HG03520 (cell line): ENCODE results near the gene DCUN1D3.
"Not testable (repeated sequence)": the region's sequence is repeated elsewhere in the genome, so short reads cannot be mapped to it uniquely, and the experiment has no call there.

Experiments used
- ATAC-seq: cut with Tn5 transposase; IDR thresholded peaks from one replicate; pipeline ENCODE4 v1.9.1; 2021; ENCODE audit warnings: mild to moderate bottlenecking, moderate library complexity; ENCODE audit not compliant: unreplicated experiment

Gene DCUN1D3

DNA sequence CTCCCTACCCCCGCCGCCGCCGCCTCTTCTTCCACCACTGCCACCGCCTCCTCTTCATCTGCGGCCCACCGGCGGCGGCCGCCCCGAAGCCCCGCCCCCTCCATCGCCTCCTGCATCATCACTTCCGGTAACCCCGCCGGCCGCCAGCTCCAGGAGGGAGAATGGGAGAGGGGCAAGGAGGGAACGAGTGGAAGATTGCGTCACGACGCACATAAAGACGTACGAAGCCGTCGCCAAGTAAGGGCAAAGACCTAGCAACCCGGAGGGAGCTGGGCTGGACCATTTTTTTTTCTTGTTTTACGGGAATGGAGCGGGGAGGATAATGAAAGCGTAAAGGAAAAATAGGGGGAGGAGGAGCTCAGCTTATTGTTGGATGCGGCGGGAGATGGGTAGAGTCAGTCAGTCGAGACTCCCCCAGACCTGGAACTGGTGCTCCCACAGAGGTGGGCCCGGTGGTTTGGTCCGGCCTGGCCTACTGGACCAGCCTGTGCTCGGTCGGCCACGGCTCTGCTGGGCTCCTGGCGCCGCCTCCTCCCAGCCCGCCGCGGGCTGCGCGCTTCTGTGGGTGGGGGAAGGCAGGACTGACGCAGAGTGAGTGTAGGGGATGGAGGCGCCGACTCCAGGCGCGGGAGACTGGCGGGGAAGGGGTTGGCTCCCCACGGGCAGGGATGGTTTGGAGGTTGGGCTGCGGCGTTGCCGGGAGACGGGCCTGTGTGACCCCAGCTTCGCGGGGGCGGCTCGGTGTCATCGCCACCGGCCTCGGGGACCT, at the start of gene DCUN1D3, which contains the start of gene LYRM1:
TSS of gene DCUN1D3 (minus strand) at position 60 of the 769 bp plus-strand sequence. CDS start 37,820 bp downstream, outside the sequence.
TSS of gene LYRM1 (plus strand) at position 473 of the 769 bp plus-strand sequence. CDS start 14,785 bp downstream, outside the sequence.
- peak; percentile 59 for ATAC-seq

DNA sequence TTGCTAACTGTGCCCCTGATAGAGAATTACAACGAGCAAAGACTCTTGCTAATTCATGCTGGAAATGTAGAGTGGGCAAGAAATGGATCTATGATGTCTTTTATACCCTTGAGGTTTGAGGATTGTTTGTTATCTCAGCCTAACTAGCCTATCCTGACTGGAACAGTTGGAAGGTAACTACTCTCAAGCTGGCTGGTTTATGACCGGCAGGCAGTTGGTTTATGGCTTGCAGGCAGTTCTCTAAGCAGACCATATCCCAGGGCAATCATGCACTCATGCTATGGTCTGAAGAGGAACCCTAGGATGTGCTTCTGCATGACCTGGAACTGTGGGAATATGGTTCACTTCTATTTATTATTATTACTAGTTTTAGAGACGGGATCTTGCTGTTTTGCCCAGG, 49.5 kb upstream of the DCUN1D3 start:
- ATAC-seq, result no peak

- ATAC-seq, result no peak
These were observed 48.3 kb upstream of the DCUN1D3 start for GRCh38 chr16:20948444-20948843.

DNA sequence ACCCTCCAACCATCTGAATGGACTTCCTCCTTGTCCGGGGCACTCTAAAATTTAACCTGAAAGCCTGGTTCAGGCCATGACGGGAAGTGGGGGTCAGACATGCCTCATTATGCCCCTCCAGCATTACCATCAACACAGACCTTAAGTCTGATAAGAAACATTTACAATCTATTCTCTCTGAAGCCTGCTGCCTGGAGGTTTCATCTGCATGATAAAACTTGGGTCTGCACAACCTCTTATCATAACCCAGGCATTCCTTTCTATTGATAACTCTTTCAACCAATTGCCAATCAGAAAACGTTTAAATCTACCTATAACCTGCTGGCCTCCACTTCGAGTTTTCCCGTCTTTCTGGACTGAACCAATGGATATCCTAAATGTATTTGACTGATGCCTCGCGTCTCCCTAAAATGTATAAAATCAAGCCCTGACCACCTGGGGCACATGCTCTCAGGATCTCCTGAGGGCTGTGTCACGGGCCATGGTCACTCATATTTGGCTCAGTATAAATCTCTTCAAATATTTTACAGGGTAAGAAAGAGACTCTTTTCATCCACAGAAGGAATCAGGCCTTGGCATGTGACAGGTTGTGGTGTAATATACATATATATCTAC, 46.0 kb upstream of the DCUN1D3 start:
- no peak for ATAC-seq

DNA sequence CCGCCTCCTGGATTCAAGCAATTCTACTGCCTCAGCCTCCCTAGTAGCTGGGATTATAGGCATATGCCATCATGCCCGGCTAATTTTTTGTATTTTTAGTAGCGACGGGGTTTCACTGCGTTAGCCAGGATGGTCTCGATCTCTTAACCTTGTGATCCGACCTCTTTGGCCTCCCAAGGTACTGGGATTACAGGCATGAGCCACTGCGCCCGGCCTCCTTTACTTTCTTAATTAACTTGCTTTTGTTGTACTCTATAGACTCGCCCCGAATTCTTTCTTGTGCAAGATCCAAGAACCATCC, 45.4 kb upstream of the DCUN1D3 start:
- ATAC-seq, result not testable (repeated sequence)

GRCh38 chr16:20944861-20945574, 44.9 kb upstream of the DCUN1D3 start:
- ATAC-seq, result no peak

DNA sequence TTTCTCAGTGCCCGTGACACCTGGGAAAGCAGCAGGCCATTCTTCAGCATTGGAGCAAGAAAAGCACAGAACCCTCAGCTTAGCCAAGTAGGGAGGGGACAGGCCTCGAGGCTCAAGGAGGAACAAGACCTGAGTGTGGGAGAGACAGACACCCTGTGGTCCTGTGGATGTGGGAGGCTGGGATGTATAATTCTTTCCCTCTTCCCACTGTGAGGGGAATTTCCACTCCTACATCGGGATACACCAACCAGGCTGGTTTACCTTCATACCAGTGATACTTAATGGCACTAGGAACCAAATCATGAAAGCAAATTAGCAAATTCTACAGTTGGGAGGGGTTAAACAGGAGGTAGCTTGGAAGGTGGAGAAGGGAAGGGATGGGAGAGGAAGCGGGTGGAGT, 42.1 kb upstream of the DCUN1D3 start:
- ATAC-seq, result no peak

DNA sequence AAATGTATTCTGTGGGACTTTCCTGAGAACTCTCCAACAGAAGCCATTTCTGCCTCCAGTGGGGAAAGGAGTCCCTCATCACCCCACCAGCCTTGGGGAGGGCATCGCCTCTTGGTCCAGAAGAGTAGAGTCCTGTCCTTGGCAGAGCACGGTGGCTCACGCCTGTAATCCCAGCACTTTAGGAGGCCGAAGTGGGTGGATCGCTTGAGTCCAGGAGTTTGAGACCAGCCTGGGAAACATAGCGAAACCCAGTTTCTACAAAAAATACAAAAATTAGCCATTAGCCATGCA, 41.4 kb upstream of the DCUN1D3 start:
- ATAC-seq, result no peak

GRCh38 chr16:20940871-20941635, 40.9 kb upstream of the DCUN1D3 start:
- no peak for ATAC-seq

DNA sequence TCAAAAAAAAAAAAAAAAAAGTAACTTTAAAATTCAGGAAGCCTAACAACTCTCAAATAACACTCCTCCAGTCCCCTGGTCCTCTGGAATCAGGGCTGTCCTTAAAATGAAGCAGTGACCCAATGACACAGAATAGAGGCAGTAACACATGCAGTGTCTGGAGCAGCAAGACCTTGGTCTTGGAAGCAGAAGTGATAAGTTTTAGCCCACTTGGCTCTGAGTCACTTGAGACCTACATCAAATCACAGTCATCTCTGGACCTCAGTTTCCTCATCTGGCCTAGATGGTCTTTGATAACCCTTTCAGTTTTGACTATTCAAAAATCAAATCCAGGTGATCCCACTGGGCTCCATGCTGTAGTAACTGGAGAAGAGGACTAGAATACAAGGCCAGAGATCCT, 39.5 kb upstream of the DCUN1D3 start:
- no peak for ATAC-seq

DNA sequence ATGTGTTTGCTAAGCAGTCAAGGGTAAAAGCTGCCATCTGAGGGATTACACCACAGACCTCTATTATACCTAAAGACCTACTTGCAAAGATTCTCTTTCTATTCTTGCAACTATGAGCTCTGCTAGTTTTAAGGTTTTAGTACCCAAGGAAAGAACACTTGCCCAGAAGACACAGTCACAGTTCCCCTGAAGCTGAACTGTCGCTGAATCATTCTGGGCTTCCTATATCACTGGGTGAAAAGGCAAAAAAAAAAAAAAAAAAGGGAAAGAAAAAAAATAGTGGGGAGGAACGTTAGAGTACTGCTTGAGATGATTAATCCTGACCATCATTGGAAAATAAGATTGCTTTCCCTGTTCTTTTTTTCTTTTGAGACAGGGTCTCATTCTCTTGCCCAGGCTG, 38.3 kb upstream of the DCUN1D3 start:
- no peak for ATAC-seq

- ATAC-seq, result no peak
These were observed 37.6 kb upstream of the DCUN1D3 start for GRCh38 chr16:20937736-20938135.

- no peak for ATAC-seq
These were observed 33.4 kb upstream of the DCUN1D3 start for GRCh38 chr16:20933589-20933988.

DNA sequence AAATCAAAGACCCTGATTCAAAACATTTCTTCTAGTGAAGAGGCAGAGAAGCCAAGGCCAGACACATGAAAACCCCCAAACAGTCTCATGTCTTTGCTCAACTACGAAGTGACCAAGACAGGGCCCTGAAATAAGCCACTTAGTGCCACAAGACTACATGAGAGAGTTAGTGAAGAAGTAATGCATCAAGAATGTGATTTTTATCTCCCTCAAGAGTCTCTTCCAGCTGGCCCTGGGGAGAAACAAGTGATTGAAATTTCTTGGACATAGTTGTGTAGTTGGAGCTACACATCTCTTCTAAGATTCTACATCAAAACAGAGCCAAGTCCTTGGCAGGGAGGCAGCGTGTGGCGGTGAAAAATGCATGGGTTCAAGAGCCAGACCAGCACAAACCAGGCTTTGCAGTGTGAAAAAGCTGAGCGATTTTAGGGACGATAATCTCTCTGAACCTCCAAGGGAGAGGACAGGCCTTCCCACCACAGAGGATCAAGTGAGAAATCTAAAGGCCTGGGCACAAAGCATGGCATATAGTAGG, 31.0 kb upstream of the DCUN1D3 start:
- ATAC-seq, result no peak

- ATAC-seq, result no peak
These were observed 30.2 kb upstream of the DCUN1D3 start for GRCh38 chr16:20930365-20930690.

DNA sequence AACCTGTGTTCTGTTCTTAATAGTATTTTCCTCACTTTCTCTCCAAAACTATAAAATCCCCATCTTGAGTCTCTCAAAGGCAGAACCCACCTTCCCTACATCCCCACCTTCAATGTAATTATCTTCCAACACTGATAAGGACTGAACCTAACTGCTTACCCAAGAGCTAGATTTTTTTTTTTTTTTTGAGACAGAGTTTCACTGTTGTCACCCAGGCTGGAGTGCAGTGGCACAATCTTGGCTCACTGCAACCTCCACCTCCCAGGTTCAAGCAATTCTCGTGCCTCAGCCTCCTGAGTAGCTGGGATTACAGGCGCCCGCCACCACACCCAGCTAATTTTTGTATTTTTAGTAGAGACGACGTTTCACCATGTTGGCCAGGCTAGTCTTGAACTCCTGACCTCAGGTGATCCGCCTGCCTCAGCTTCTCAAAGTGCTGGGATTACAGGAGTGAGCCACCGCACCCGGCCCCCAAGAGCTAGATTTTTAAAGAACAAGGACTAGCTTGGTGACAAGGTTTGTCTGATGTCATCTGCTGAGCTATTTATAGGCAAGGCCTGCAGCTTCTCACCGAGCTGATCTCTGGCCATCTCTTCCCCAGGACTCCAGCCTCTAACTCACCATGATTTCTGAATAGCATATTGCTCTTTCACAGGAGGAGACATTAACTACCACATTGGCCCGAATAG, 29.7 kb upstream of the DCUN1D3 start:
- ATAC-seq, result not testable (repeated sequence)

DNA sequence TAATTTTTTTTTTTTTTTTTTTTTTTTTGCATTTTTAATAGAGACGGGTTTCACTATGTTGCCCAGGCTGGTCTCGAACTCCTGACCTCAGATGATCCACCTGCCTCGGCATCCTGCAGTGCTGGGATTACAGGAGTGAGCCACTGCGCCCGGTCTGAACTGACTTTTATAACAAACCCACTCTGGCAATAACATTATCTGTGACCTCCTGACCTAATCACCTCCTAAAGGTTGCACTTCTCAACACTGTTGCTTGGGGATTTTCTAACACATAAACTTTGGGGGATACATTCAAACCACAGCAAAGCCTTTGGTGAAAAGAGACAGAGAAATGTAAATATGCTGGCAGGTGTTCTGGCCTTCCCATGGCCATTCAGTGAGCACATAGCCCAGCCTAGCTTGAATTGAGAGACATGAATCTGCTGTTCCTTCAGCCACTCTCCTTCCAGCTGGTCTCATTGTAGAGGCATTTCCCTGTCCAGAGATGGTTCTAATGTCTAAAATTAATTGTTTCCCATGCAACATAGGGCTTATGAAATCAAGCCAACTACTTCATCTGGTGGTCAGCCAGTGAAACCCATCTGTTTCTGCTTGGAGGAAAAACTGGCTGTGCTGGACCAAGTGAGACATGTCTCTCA, 28.7 kb upstream of the DCUN1D3 start:
- no peak for ATAC-seq

GRCh38 chr16:20925751-20926150, 25.6 kb upstream of the DCUN1D3 start:
- no peak for ATAC-seq

DNA sequence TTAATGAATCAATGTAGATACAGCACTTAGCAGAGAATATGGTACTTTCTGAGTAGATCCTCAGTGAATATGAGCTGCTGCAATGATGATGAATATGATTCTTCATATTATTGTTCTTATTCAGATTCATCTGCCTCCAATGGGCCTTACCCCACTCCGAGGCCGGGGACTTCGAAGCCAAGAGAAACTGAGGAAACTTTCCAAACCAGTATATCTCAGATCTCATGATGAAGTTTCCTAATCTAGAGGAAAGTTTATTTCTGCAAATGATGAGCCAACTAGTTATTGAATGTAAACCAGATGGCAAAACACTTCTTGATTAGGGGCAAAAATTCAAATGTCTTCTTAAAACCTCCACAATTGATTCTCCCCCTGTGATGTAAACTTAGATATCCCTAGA, 23.7 kb upstream of the DCUN1D3 start:
- ATAC-seq, result no peak

DNA sequence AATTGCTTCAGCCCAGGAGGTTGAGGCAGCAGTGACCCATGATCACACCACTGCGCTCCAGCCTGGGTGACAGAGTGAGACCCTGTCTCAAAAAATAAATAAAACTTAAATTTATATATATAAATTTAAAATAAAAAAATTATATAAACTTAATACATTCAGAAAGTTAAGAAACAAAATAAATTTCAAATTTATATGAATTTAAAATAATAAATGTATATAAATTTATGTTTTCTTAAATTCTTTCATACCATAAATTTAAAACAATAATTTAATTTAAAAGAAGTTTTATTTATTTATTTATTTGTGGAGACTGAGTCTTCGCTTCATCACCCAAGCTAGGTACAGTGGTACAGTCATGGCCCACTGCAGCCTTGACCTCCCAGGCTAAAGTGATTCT, 20.6 kb upstream of the DCUN1D3 start:
- ATAC-seq, result no peak
